Smooth muscle cell (in vitro differentiated cells): ENCODE measurements around the gene HBS1L. TPM values are rescaled to one million over a fixed set of nuclear protein-coding genes. Genes with fewer than 3 reads are reported as not detected.

Experiments
- DNase-seq: peaks from one replicate; lab custom pipeline; 2025; ENCODE audit not compliant: unreplicated experiment; lab: John Stamatoyannopoulos, UW
- H2AFZ ChIP-seq: fragments of 200-600 bp; sonication (generic); 2 replicates; pipeline ENCODE4 v1.6.0; 2016; ENCODE audit warnings: antibody characterized with exemption, low read depth, mild to moderate bottlenecking
- H3F3A ChIP-seq: fragments of 200-600 bp; sonication (generic); 2 replicates; pipeline ENCODE4 v1.6.0; 2017; ENCODE audit warnings: antibody characterized with exemption, low read depth
- H3K27ac ChIP-seq: fragments of 200-600 bp; sonication (generic); 2 replicates; pipeline ENCODE4 v1.5.1; 2016; ENCODE audit warnings: low read depth, mild to moderate bottlenecking
- H3K27me3 ChIP-seq: fragments of 200-600 bp; sonication (generic); 2 replicates; pipeline ENCODE4 v1.6.1; 2016; ENCODE audit warnings: low read depth, mild to moderate bottlenecking
- H3K36me3 ChIP-seq: fragments of 200-600 bp; sonication (generic); 2 replicates; pipeline ENCODE4 v1.5.1; 2016; ENCODE audit warnings: low read depth
- H3K4me1 ChIP-seq: fragments of 200-600 bp; sonication (generic); 2 replicates; pipeline ENCODE4 v1.5.1; 2016; ENCODE audit warnings: low read depth
- H3K4me2 ChIP-seq: fragments of 200-600 bp; sonication (generic); 2 replicates; pipeline ENCODE4 v1.6.0; 2016; ENCODE audit warnings: mild to moderate bottlenecking
- H3K4me3 ChIP-seq: fragments of 200-600 bp; sonication (generic); 2 replicates; pipeline ENCODE4 v1.5.1; 2016; ENCODE audit warnings: mild to moderate bottlenecking
- H3K79me2 ChIP-seq: fragments of 200-600 bp; sonication (generic); 2 replicates; pipeline ENCODE4 v1.6.0; 2016; ENCODE audit warnings: low read depth, mild to moderate bottlenecking
- H3K9ac ChIP-seq: fragments of 200-600 bp; sonication (generic); 2 replicates; pipeline ENCODE4 v1.6.0; 2016; ENCODE audit warnings: low read depth
- H3K9me3 ChIP-seq: fragments of 200-600 bp; sonication (generic); replicated peaks from 2 replicates; pipeline ENCODE4 v1.5.1; 2016; ENCODE audit warnings: low read depth
- H4K20me1 ChIP-seq: fragments of 200-600 bp; sonication (generic); 2 replicates; pipeline ENCODE4 v1.6.0; 2016; ENCODE audit warnings: low read depth
- WGBS: methylation state at CpG from one replicate; pipeline ENCODE4 v1.1.7; 2016; ENCODE audit warnings: low lambda C conversion rate; 5-methylcytosine and 5-hydroxymethylcytosine counted together
- polyA plus RNA-seq: library from polyadenylated mRNA; unstranded; fragments of >200 nt; fragmentation: Nextera tagmentation; extraction: Ambion mirVana; gene quantifications from 2 replicates; pipeline ENCODE4 v1.2.1, GENCODE V29; 2016
- total RNA-seq: library from RNA; depleted of rRNA; stranded (reverse); fragments of >200 nt; gene quantifications from 2 replicates; pipeline ENCODE4 v1.2.3, GENCODE V29; 2014
- TF ChIP-seq, protein P1 (sequence below): fragments of 200-600 bp; sonication (generic); IDR thresholded peaks from 2 replicates; pipeline ENCODE4 v1.5.1; 2017; ENCODE audit warnings: borderline replicate concordance, mild to moderate bottlenecking, antibody characterized with exemption; ENCODE audit not compliant: insufficient read depth, poor library complexity, severe bottlenecking

HBS1L gene
- total and polyA plus RNA-seq, 2 experiments from 2014 or later = 64.3 to 84.8 TPM

DNA sequence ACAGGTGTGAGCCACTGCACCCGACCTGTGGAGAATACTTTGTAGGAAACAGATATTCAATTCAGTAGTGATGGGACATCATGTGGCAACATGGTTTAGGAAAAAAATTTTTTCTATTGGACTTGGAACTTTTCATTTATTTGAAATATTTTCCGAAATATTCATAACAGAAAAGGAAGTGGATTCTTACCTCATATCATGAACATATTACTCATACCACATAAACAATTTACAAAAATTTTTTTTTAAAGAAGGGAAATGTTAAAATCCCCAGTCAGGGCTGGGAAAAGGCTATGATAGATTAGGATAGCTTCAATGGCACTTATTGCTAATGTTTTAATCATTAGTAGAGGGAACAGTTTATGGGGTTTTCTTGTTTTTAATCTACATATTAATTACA lies 97.9 kb downstream of the HBS1L start:
- no peak for DNase-seq

DNA sequence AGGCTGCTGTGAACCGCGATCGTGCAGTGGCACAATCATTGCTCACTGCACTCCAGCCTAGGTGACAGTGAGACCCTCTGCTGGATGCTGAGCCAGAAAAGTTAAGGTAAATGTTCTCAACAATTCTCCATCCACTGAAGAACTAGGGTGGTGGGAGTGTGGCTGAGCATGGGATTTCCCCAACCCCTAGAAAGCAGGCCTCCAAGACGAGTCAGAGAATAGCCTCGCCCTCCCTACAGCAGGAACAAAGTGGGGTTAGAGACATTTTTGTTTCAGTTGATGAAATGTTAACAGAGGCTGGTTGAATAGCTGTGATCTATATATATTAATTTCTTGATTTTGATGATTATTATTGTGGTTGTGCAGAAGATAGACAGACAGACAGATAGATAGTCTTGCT lies 98.6 kb downstream of the HBS1L start:
- Histone ChIP-seq H3K9me3 (peaks cover 4% of the 10 kb centered on the region), H3K27me3 (no peaks in the 10 kb centered on the region), H3K9ac (no peak overlapping the region), H3K4me3 (no peak overlapping the region), H3K4me1 (no peaks in the 10 kb centered on the region), H2AFZ (no peak overlapping the region), H3K27ac (no peak overlapping the region), H3K4me2 (no peak overlapping the region), H3F3A (no peaks in the 10 kb centered on the region), H3K36me3 (peaks cover 10% of the 10 kb centered on the region), H3K79me2 (no peaks in the 10 kb centered on the region), H4K20me1 (no peaks in the 10 kb centered on the region)
- TF ChIP-seq, protein P1, sequence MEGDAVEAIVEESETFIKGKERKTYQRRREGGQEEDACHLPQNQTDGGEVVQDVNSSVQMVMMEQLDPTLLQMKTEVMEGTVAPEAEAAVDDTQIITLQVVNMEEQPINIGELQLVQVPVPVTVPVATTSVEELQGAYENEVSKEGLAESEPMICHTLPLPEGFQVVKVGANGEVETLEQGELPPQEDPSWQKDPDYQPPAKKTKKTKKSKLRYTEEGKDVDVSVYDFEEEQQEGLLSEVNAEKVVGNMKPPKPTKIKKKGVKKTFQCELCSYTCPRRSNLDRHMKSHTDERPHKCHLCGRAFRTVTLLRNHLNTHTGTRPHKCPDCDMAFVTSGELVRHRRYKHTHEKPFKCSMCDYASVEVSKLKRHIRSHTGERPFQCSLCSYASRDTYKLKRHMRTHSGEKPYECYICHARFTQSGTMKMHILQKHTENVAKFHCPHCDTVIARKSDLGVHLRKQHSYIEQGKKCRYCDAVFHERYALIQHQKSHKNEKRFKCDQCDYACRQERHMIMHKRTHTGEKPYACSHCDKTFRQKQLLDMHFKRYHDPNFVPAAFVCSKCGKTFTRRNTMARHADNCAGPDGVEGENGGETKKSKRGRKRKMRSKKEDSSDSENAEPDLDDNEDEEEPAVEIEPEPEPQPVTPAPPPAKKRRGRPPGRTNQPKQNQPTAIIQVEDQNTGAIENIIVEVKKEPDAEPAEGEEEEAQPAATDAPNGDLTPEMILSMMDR = no peak
- WGBS = 96% methylated on average over 5 of the region's 5 CpGs
- DNase-seq = no peak

More for the DNA sequence above, 97.9 kb downstream of the HBS1L start:
- Histone ChIP-seq H3K4me1 (no peaks in the 10 kb centered on the region), H3K4me3 (no peak overlapping the region), H3F3A (no peaks in the 10 kb centered on the region), H3K27me3 (no peaks in the 10 kb centered on the region), H3K79me2 (no peaks in the 10 kb centered on the region), H2AFZ (no peak overlapping the region), H3K36me3 (peaks cover 10% of the 10 kb centered on the region), H3K9me3 (peaks cover 4% of the 10 kb centered on the region), H3K9ac (no peak overlapping the region), H3K4me2 (no peak overlapping the region), H3K27ac (no peak overlapping the region), H4K20me1 (no peaks in the 10 kb centered on the region)
- WGBS = 98% methylated on average over 2 of the region's 2 CpGs
- TF ChIP-seq, protein P1 = no peak

DNA sequence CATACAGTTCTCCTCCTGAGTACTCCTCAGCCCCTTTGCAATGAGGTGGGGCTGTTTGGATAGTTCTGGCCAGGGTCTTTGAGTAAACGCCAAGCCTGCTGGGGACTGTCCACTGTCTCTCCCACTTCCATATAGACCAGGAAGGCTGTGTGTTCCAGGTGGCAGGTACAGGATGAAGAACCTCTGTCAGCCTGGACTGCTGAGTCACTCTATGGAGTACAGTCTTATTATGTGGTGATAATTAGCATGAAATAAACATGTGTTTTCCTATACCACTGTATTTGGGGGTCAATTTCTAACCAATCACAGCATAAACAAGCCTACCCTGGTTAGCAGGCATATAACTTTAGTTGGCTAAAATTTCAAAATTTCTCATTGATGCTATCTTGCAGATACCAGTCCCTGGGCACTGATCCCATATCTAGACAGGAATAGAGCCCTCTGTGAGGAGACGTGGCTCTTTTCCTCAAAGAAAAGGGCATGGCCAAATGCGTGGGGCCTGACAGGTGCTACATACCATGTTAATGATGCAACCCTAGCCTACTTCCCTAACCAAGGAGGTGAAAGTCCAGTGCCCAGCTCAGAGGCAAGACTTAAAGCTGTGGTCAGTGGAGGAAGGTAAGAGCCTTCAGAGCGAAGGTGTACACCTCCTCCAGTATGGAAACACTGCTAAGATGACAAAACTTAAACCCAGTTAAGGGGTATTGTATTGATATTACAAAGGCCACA lies 100.2 kb downstream of the HBS1L start:
- Histone ChIP-seq H3K4me1 (no peaks in the 10 kb centered on the region), H4K20me1 (no peaks in the 10 kb centered on the region), H3K36me3 (no peaks in the 10 kb centered on the region), H3K4me2 (no peak overlapping the region), H3K27me3 (no peaks in the 10 kb centered on the region), H3K9me3 (peaks cover under 1% of the 10 kb centered on the region), H3K27ac (no peak overlapping the region), H3K4me3 (no peak overlapping the region), H3K9ac (no peak overlapping the region), H2AFZ (no peak overlapping the region), H3F3A (no peaks in the 10 kb centered on the region), H3K79me2 (no peaks in the 10 kb centered on the region)
- WGBS = 82% methylated on average over 4 of the region's 4 CpGs
- no peak for DNase-seq
- TF ChIP-seq, protein P1 = no peak
